GM12874 (cell line): ENCODE data around the gene CORO2A.

Experiments used
- TF ChIP-seq, protein P1 (sequence below): IDR thresholded peaks from 2 replicates; pipeline ENCODE4 v1.5.1; 2011; ENCODE audit warnings: low read depth, mild to moderate bottlenecking, control low read depth, low read length, moderate library complexity; ENCODE audit not compliant: insufficient read depth

The CORO2A gene

DNA sequence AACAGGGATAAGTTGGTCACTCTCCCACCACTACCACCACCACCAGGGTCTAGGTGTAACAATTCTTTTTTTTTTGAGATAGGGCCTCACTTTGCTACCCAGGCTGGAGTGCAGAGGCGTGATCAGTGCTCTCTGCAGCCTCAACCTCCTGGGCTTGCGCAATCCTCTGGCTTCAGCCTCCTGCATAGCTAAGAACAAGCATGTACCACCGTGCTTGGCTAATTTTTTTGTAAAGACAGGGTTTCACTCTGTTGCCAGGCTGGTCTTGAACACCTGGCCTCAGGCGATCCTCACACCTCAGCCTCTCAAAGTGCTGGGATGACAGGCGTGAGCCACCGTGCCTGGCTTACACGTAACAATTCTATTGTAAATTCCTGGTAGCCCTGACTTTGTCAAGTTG, 27.5 kb downstream of the CORO2A start:
- TF ChIP-seq, protein P1, sequence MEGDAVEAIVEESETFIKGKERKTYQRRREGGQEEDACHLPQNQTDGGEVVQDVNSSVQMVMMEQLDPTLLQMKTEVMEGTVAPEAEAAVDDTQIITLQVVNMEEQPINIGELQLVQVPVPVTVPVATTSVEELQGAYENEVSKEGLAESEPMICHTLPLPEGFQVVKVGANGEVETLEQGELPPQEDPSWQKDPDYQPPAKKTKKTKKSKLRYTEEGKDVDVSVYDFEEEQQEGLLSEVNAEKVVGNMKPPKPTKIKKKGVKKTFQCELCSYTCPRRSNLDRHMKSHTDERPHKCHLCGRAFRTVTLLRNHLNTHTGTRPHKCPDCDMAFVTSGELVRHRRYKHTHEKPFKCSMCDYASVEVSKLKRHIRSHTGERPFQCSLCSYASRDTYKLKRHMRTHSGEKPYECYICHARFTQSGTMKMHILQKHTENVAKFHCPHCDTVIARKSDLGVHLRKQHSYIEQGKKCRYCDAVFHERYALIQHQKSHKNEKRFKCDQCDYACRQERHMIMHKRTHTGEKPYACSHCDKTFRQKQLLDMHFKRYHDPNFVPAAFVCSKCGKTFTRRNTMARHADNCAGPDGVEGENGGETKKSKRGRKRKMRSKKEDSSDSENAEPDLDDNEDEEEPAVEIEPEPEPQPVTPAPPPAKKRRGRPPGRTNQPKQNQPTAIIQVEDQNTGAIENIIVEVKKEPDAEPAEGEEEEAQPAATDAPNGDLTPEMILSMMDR: no peak

DNA sequence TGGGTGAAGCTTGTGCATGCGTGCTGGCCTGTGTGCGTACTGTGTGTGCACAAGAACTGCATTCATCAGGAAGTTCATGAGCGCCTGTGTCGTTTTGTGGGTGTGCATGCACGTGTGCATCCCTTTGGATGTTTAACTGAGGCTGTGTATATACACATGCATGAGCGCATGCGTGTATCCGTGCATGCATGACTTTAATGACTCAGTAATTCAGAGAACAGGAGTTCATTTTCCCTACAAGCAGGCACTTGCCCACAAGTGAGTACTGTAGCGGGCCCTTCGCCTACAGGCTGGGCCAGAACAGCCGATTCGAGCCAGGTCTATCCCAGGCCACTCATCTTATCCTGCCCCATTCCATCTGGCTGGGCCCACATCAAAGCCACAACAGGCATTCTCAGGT, 29.8 kb downstream of the CORO2A start:
- TF ChIP-seq, protein P1: no peak

DNA sequence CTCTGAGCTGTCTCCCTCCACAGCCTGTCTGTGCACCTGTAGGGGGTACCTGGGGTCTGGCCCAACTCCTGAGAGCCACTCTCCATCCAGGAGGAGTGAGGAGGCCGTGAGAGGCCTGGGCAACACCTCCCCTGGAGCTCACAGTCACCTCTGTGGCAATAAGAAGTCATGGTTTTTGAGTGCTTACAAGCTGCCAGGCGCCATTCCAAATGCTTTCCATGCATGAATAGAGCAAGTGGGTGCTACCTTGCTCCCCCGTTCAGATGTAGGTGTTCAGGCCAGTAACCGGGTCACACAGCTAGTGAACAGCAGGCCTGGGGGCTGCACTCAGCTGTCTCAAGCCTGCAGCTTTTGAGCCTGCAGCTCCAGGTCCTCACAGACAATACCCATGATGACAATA, 30.6 kb downstream of the CORO2A start:
- TF ChIP-seq, protein P1: no peak

DNA sequence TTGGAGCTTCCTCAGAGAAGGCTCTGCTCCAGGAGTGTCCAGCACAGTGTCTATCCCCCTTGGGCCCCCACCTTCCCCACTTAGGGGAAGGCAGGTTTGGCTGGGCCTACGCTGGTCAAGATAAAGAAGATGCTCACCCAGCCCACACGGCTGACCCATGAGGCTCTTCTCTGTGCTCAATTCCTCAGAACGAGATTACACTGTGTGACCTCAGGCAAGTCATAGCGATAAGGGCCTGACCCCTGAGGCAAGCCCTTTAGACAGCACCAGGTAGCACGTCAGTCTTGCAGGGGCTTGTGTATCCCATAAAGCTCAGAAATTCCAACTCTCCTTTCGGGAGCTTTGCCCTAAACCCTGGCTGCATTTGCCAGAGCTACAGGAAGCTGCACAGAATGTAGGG, 32.6 kb downstream of the CORO2A start:
- TF ChIP-seq, protein P1: no peak

DNA sequence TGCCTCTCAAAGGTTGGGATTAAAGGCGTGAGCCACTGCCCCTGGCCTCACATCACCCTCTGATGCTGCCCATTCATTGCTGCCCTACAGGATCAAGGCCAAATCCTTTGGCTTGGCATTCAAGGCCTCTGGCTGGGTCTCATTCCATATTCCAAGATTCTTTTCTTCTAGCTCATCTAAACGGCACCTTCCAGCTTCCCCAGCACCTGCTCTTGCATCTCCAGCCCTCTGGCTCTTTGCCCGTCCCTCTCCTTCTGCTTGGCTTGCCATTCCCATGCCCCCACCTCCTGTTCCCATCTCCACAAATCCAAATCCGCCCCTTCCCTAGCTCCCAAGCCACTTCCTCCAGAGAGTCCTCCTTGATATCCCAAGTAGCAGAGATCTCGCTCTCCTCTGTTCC, 33.1 kb downstream of the CORO2A start:
- TF ChIP-seq, protein P1: no peak

DNA sequence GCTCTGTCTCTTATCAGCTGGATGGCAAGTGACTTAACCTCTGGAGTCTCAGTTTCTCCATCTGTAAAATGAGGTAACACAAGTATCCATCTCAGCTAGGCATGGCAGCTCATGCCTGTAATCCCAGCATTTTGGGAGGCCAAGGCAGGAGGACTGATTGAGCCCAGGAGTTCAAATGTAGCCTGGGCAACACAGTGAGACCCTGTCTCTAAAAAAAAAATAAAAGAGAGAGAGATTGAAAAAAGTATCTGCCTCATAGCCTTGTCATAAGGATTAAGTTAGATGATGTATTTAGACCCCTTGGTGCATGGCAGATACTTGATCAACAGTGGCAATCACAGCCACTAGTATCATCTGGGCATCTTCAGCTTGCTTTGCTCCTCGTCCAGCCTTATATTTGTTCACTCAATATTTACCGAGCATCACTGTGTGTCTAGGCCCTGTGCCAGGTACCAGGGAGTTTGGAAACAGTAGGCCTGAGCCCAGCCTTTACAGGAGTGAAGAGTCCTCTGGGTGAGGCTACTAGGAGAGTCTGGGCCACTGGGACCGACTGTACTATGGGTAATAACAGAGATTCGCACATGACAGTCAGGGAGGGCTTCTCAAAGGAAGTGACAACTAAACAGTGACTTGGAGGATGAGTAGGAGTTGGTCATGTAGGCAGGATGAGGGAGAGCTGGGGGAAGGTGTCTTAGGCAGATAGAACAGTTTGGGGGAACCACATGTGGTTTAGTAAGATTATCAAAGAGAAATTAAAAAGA, 34.2 kb downstream of the CORO2A start:
- TF ChIP-seq, protein P1: no peak

DNA sequence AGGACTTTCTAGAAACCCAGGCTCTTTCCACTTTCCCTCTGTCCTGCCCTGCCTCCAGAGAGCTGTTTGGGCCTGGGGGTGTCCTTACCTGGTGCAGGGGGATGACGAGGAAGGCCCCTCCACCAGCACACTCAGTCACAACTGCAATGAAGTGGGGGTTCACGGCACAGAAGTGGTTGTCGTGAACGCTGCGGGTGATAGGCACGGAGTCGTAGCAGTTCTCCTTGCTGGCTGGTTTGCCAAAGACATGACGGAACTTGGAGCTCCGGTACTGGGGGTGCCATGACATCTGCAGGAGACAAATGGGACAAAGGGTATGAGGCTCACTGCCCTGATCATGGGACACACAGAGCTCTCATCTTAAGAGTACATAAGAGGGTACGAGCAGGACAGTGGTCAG, 35.1 kb downstream of the CORO2A start:
- TF ChIP-seq, protein P1: no peak
